ENCODE results near the gene PCGF5.

PCGF5 gene

DNA sequence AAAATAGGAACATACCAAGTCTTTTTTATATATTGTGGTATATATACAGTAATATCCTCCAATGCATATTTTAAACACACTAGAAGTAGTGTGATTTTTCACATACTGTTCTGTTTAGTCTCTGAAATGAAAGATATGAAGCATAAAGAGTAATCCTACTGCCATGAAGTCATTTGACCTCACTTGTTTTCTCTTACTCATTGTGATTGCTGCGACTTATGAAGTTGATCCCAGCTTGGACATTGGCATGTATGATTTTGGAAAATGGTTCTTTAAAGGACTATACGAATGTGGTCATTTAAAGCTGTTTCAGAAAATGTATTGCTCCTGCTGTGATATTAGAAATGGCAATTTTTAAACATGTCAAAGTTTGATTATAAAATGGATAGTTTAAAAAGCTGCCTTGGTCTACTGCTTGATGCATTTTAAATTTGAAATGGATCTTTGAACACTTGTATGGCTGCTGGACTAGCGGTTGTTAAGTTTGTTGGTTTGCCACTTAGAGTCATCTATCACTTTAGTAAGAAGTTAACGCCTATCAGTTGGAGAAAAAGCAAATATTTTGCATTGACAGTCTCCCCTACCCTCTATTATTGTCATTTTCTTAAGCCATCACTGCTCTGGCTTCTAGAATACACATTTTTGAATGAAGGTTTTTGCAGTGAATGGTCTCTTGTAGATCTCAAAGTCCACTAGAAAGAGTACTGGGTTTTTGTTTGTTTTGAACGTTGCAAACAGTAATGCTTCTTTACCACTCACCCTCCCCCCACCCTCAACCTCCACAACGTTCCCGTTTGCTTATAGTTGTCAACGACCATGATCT is 881 bp upstream of the PCGF5 start:
- ATAC-seq (replicated peaks) = no peak
- Mint-ChIP-seq H3K9me3 (no peaks in the 10 kb centered on the region), H3K27ac (peak overlapping the region; percentile 71 to 95)

DNA sequence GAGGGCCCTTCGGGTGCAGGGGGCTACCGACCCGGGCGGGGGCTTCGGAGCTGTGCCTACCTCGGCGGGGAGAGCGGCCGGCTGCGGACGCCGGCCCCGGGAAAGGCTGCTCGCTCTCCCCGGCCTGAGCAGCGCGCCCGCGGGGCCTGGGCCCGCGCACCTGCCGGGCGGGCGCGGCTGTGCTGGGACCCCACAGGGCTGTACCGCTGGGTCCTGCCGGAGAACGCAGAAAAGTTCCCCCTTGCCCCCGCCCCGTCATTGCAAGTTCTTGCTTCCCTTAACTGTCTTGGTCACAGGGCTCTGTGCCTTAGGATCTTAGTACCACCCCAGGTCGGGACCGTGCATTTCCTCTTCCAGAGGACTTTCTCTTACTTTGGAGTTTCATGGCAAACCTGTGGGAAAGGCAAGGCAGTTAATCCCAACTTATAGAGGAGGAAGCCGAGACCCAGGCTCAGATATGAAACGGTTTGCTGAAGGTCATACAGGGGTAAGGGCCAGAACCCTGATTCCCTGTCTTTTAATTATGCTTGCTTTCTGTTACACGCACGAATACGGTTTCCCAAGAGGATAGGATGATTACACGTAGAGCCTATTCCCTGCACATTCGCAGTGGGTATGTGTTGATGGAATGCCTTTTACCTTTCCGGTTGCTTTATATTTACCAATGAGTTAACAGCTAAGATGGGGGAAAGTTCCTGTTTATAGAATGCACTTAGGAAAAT is 652 bp downstream of the PCGF5 start:
- Mint-ChIP-seq H3K36me3 (ENCODE audit: insufficient read depth) (peaks cover 15% of the 10 kb centered on the region), H3K4me3 (peak overlapping the region; percentile 78 to 91), H3K9me3 (no peaks in the 10 kb centered on the region), H3K27me3 (no peaks in the 10 kb centered on the region), H3K4me1 (ENCODE audit: low read depth in 2 of 2) (peaks cover 29 to 48% of the 10 kb centered on the region in 2 donors), H3K27ac (peak overlapping the region; percentile 72 to 95)
- DNase-seq = no peak
- peak; percentile 32 for ATAC-seq (replicated peaks)

More for the DNA sequence above, 881 bp upstream of the PCGF5 start:
- no peaks in the 10 kb centered on the region for H3K27me3 Mint-ChIP-seq
- peaks cover 31 to 47% of the 10 kb centered on the region in 2 donors for H3K4me1 Mint-ChIP-seq (ENCODE audit: low read depth in 2 of 2)
- H3K36me3 Mint-ChIP-seq (ENCODE audit: insufficient read depth) = peaks cover 12% of the 10 kb centered on the region
- DNase-seq = no peak
- peak overlapping the region; percentile 78 to 91 for H3K4me3 Mint-ChIP-seq

DNA sequence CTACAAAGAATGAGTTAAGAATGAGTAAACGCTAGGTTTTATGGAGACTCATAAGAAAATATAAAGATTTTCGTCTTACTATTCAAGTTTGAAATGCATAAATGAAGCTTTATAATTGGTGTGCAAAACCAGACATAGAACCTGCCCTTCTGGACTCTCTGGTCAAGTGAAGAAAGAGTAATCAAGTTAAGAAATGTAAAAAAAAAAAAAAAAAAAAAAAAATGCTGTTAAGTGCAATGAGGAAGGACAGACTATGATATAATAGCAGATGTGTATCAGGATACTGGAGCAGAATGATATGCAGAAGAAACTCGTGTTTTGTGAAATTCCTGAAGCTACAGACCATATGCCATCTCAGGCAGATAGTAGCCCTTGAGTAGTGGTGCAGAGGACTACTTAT is 5.6 kb downstream of the PCGF5 start:
- Mint-ChIP-seq H3K9me3 (no peaks in the 10 kb centered on the region), H3K27ac (no peak overlapping the region), H3K27me3 (no peaks in the 10 kb centered on the region), H3K4me1 (ENCODE audit: low read depth in 2 of 2) (peaks cover 41 to 59% of the 10 kb centered on the region in 2 donors), H3K36me3 (ENCODE audit: insufficient read depth) (peaks cover 14% of the 10 kb centered on the region), H3K4me3 (peak overlapping the region in 1 of 2 donors; percentile 9)
- ATAC-seq (replicated peaks) (no peak), DNase-seq (no peak)

DNA sequence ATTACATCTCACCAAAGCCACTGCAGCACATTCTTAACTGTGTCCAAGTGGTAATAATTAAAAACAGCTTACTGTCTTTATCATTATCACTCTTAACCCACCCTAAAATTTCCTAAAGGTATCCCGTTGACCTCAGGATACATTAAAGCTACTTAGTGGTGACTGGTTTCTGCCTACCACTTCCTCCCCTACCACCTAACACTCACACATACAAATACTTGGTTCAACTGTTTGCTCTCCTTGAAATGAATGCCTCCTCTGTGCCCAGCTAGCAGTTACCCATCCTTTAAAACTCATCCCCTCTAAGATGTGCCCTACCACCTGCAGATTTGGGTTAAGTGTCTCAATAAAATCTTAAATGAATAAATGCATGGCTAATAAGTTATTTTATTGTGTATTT is 7.1 kb downstream of the PCGF5 start:
- H3K4me1 Mint-ChIP-seq (ENCODE audit: low read depth in 2 of 2) = peaks cover 30 to 46% of the 10 kb centered on the region in 2 donors
- peak overlapping the region in 1 of 2 donors; percentile 4 for H3K27ac Mint-ChIP-seq

DNA sequence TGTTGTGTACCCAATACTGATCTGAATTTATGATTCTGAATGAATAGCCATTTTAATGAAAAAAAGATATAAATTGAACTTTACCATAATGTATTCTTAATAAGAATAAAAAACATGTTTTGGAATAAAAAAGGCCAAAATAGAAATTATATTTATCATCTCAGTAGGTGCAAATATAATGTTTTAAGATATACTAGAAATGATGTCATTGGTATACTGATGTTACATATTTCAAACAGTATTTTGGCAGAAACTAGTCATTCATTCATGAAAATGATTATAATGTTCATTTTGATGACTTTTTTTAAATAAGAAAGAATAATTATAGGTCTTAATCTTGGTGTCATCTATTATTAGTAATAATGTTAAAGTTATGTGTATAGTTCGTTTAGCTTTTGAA is 9.2 kb downstream of the PCGF5 start:
- Mint-ChIP-seq H3K4me1 (ENCODE audit: low read depth in 2 of 2) (peaks cover 22 to 28% of the 10 kb centered on the region in 2 donors), H3K4me3 (no peak overlapping the region), H3K9me3 (no peaks in the 10 kb centered on the region), H3K36me3 (ENCODE audit: insufficient read depth) (peaks cover 3% of the 10 kb centered on the region), H3K27me3 (no peaks in the 10 kb centered on the region), H3K27ac (no peak overlapping the region)
- no peak for ATAC-seq (replicated peaks)
- no peak for DNase-seq

More for the DNA sequence above, 7.1 kb downstream of the PCGF5 start:
- H3K4me3 Mint-ChIP-seq = no peak overlapping the region
- H3K9me3 Mint-ChIP-seq = no peaks in the 10 kb centered on the region
- no peak for DNase-seq
- no peaks in the 10 kb centered on the region for H3K27me3 Mint-ChIP-seq
- peak; percentile 72 for ATAC-seq (replicated peaks)
- peaks cover 11% of the 10 kb centered on the region for H3K36me3 Mint-ChIP-seq (ENCODE audit: insufficient read depth)

DNA sequence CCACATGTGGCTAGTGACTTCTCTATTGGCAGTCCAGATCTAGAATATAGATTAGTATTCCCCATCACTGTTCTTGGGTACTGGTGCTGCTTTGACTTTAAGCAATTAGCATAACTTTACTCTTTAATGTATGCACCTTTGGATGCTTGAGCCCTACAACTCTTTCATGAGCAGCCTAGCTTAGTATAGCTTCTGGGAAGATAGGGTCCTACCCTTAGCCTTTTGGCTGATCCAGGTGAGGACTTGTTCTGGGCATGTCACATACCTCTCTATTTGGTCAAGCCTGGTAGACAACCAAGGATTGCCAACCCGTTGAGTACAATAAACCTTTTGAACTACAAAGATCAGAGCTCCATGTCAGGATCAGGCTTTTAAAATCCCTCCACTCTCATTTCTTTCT is 17.7 kb downstream of the PCGF5 start:
- Mint-ChIP-seq H3K27me3 (no peaks in the 10 kb centered on the region), H3K27ac (peak overlapping the region; percentile 18 to 74), H3K4me3 (no peak overlapping the region), H3K4me1 (ENCODE audit: low read depth in 2 of 2) (peaks cover 16 to 27% of the 10 kb centered on the region in 2 donors), H3K9me3 (no peaks in the 10 kb centered on the region), H3K36me3 (ENCODE audit: insufficient read depth) (peaks cover 3% of the 10 kb centered on the region)
- no peak for ATAC-seq (replicated peaks)
- no peak for DNase-seq

DNA sequence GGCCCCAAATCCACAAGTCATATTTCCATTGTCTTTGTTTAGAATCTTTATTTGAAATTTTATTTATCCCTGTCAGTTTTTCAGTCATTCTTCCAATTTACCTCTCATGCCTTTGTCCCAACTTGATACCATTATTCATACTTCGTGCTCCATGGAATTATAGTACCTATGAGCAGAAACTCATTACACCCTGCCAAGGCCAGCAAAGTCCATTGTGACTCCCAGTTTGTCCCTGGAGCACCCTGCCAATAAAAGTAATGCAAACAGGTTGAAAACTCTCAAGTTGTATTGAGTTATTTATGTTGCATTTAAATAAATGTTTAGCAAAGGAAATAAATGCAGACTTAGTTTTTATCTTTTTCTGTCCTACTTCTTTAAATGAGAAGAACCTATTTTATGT is 19.3 kb downstream of the PCGF5 start:
- H3K4me1 Mint-ChIP-seq (ENCODE audit: low read depth in 2 of 2) = peaks cover 11 to 27% of the 10 kb centered on the region in 2 donors
- no peak overlapping the region for H3K4me3 Mint-ChIP-seq
- H3K9me3 Mint-ChIP-seq = no peaks in the 10 kb centered on the region
- H3K27me3 Mint-ChIP-seq = no peaks in the 10 kb centered on the region
- H3K27ac Mint-ChIP-seq = no peak overlapping the region
- H3K36me3 Mint-ChIP-seq (ENCODE audit: insufficient read depth) = peaks cover 3% of the 10 kb centered on the region
- ATAC-seq (replicated peaks) (no peak), DNase-seq (no peak)

DNA sequence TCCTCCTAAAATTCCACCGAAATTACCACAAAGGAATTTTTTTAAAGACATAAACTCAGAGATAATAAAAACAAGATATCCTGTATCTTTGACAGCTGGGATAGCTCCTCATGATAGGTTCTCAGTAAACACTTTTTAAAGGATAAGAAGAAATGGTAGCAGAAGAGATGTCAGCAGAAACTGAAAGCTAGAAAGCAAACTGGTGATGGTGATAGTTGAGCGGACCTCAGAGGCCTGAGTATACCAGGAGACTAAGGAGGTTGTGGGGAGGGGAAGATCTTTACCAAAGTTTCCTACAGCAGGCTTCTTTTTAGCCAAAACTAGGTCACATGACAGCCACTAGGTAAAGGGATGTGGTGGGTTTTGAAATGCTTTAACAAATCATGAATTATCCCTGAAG is 22.5 kb downstream of the PCGF5 start:
- H3K4me3 Mint-ChIP-seq = no peak overlapping the region
- DNase-seq = no peak
- no peaks in the 10 kb centered on the region for H3K9me3 Mint-ChIP-seq
- H3K27ac Mint-ChIP-seq = peak overlapping the region in 1 of 2 donors; percentile 47
- H3K27me3 Mint-ChIP-seq = no peaks in the 10 kb centered on the region
- peak; percentile 75 for ATAC-seq (replicated peaks)
- peaks cover 3% of the 10 kb centered on the region for H3K36me3 Mint-ChIP-seq (ENCODE audit: insufficient read depth)
- H3K4me1 Mint-ChIP-seq (ENCODE audit: low read depth in 2 of 2) = peaks cover 8 to 24% of the 10 kb centered on the region in 2 donors

DNA sequence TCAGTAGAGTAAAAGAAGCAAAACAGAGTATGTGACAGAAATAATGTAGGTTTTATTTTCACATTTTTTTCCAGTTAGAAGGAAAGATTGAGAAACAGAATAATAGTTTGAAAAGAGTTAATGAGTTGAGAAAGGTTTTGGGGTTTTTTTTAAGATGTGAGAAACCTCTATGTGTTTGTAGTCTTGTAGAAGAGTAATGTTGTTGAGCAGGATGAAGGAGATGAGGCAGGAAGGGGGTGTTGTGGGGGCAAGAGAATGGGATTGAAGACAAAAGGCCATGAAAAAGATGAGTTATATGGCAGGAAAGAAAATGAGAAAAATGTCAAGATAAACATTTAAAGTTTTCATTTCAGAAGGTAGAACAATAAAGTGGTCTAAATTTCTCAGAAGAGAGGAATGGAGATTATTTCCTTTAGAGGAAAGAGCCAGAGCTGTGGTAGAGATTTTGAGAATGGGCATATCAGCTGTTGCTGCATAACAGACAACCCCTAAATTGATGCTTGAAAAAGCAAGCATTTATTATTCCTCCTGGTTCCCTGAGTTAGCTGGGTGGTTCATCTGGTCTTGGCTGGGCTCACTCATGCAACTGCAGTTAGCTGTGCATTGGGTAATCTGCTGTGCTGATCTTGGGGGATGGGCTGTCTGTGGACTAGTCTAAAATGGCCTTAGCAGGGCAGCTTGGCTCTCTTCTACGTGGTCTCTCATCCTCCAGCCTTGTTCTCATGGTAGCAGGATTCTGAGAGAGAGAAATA is 27.1 kb downstream of the PCGF5 start:
- Mint-ChIP-seq H3K27ac (no peak overlapping the region), H3K4me3 (no peak overlapping the region), H3K36me3 (ENCODE audit: insufficient read depth) (peaks cover 18% of the 10 kb centered on the region), H3K27me3 (no peaks in the 10 kb centered on the region), H3K4me1 (ENCODE audit: low read depth in 2 of 2) (peaks cover 3 to 4% of the 10 kb centered on the region in 2 donors), H3K9me3 (no peaks in the 10 kb centered on the region)
- DNase-seq (no peak), ATAC-seq (replicated peaks) (no peak)

DNA sequence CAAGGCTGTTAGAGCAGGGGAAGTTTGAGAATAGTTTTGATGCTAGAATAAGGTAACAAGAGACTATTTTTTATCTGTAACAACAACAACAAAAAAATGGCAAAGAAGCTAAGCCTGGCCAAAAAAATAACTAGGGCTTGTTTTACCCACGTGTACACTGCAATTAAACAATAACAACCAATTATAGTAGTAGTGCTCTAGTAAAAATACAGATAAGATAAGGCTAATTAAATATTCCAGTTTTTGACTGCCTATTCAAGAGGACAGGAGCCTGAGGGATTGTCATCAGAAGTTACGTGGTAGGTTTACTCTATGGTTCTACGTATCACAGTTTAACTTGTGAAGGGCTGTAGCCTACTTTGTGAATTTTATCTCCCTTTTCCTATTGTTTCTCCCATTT is 29.2 kb downstream of the PCGF5 start:
- DNase-seq (no peak), ATAC-seq (replicated peaks) (no peak)
- no peaks in the 10 kb centered on the region for H3K27me3 Mint-ChIP-seq
- H3K36me3 Mint-ChIP-seq (ENCODE audit: insufficient read depth) = peaks cover 39% of the 10 kb centered on the region
- no peak overlapping the region for H3K27ac Mint-ChIP-seq
- H3K9me3 Mint-ChIP-seq = no peaks in the 10 kb centered on the region
- H3K4me3 Mint-ChIP-seq = no peak overlapping the region
- no peaks in the 10 kb centered on the region for H3K4me1 Mint-ChIP-seq (ENCODE audit: low read depth in 2 of 2)

DNA sequence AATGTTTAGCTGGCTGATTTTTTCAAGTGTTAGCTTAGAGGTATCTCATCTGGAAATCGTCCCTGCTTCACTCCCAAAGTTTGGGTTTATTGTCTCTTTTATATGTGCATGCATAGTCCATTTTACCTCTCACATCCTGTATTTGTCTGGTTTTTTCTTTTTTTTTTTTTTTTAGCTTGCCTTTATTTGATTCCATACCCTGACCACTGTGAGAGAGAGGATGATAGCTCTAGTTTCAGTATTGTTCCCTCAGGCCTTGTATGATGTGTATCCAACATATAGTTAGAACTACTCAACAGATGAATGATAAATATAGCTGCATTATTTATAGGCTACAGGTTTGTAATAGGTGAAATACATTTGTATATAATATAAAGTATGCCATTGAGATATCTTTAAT is 29.9 kb downstream of the PCGF5 start:
- Mint-ChIP-seq H3K9me3 (no peaks in the 10 kb centered on the region), H3K27ac (no peak overlapping the region), H3K4me1 (ENCODE audit: low read depth in 2 of 2) (no peaks in the 10 kb centered on the region), H3K27me3 (no peaks in the 10 kb centered on the region), H3K4me3 (no peak overlapping the region), H3K36me3 (ENCODE audit: insufficient read depth) (peaks cover 45% of the 10 kb centered on the region)
- ATAC-seq (replicated peaks) (no peak), DNase-seq (no peak)

DNA sequence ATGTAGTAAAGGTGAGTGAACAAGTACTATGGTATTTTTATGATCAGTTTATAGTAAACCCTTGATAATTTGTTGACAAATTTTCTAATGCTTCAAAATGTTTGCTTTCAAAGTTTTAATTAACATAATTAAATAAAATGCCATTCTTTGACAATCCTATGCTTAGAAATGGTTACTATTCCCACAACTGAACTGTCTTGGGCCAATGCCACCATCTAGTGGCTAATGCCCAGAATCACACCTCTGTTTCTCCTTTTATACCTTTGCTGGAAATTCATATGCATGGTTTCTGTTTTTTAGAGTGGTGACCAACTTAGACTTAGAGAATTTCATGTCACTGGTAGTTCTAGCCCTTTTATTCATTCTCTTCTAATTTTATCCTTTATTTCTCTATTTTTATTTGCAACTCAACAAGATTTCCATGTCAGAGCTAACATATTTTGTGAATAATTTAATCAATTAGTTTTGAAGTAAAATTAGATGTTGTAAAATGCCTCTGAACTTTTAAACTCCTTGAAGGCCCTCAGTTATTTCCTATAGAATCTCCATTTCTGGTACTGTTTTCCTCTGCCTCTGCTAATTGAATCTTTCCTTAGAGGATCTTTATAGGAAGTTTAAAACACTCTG is 31.1 kb downstream of the PCGF5 start:
- DNase-seq (peak; percentile 45 to 56 (median 51)), ATAC-seq (replicated peaks) (peak; percentile 84)
- no peak overlapping the region for H3K27ac Mint-ChIP-seq
- no peak overlapping the region for H3K4me3 Mint-ChIP-seq
- H3K27me3 Mint-ChIP-seq = no peaks in the 10 kb centered on the region
- H3K4me1 Mint-ChIP-seq (ENCODE audit: low read depth in 2 of 2) = no peaks in the 10 kb centered on the region
- H3K9me3 Mint-ChIP-seq = no peaks in the 10 kb centered on the region
- H3K36me3 Mint-ChIP-seq (ENCODE audit: insufficient read depth) = peaks cover 55% of the 10 kb centered on the region

DNA sequence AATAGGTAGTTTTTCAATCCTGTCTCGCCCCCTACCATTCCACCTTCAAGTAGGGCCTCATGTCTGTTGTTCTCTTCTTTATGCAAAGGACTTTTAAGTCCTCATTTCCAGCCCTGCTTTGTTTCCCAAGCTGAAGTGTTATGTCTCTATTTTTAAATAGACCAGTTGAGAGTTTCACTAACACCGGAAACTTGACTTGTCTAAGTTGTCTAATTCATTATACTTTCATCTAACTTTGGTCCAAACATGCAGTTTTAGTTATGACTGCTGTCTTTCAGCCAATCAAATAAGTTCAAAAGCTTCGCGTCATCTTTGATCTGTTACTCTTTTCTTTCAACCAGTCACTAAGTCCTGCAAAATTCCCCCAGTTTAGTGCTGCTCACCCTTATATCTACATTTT is 32.8 kb downstream of the PCGF5 start:
- Mint-ChIP-seq H3K36me3 (ENCODE audit: insufficient read depth) (peaks cover 56% of the 10 kb centered on the region), H3K9me3 (no peaks in the 10 kb centered on the region), H3K4me3 (no peak overlapping the region), H3K4me1 (ENCODE audit: low read depth in 2 of 2) (no peaks in the 10 kb centered on the region), H3K27me3 (no peaks in the 10 kb centered on the region), H3K27ac (no peak overlapping the region)
- DNase-seq (no peak), ATAC-seq (replicated peaks) (no peak)
